B cell (primary cell): ENCODE data around the gene PRDM2. TPM values are rescaled to one million over a fixed set of nuclear protein-coding genes. Genes with fewer than 3 reads are reported as not detected.

Source experiments
- ATAC-seq: fragments of 200-7000 bp; cut with Tn5 transposase; one replicate; pipeline ENCODE4 v1.10.0; 2021; ENCODE audit warnings: low read depth, mild to moderate bottlenecking, moderate number of reproducible peaks, moderate library complexity
- CTCF ChIA-PET: fragments of 350-600 bp; sonication (Branson Sonifier 250); formaldehyde crosslinking; loops from one replicate; lab custom pipeline; 2021; ENCODE audit warnings: antibody characterized with exemption, inconsistent platforms; lab: Charles Lee
- POLR2A ChIA-PET: fragments of 350-600 bp; sonication (Branson Sonifier 250); formaldehyde crosslinking; loops from one replicate; lab custom pipeline; 2021; ENCODE audit warnings: antibody characterized with exemption; lab: Charles Lee
- DNase-seq: peaks from one replicate; pipeline ENCODE4 v3.0.0; 2013
- H2AFZ ChIP-seq: 2 replicates; pipeline ENCODE4 v1.6.1; 2012; ENCODE audit warnings: mild to moderate bottlenecking, low read depth, low read length; ENCODE audit not compliant: insufficient read depth, poor library complexity, severe bottlenecking
- H3K27ac ChIP-seq, 2 donors: 1 replicate in 1 of 2; 2 replicates in 1 of 2; pipeline ENCODE4 v1.5.1; 2012 to 2013; ENCODE audit warnings: low read length in 2 of 2, mild to moderate bottlenecking in 2 of 2, moderate library complexity in 1 of 2
- H3K27me3 ChIP-seq, 4 experiments: fragments of 200-600 bp in 1 of 4; sonication (generic) in 1 of 4; replicated peaks in 1 of 4; 1 replicate in 2 of 4; 2 replicates in 2 of 4; pipeline versions ENCODE4 v1.6.1 to v1.7.0; 2013 to 2016; ENCODE audit warnings: low read length in 3 of 4, mild to moderate bottlenecking in 2 of 4, mixed read lengths in 1 of 4, moderate library complexity in 1 of 4; ENCODE audit not compliant: insufficient read depth in 4 of 4, control insufficient read depth in 3 of 4; ENCODE audit errors: control extremely low read depth in 1 of 4
- H3K36me3 ChIP-seq, 2 experiments: replicated peaks in 1 of 2; 1 replicate in 1 of 2; 2 replicates in 1 of 2; pipeline versions ENCODE4 v1.6.1 to v1.7.1; 2013; ENCODE audit warnings: low read length in 1 of 2; ENCODE audit not compliant: insufficient read depth in 2 of 2, control insufficient read depth in 1 of 2; ENCODE audit errors: control extremely low read depth in 1 of 2, extremely low read depth in 1 of 2
- H3K4me1 ChIP-seq, 2 donors: fragments of 200-600 bp in 1 of 2; sonication (generic) in 1 of 2; 1 replicate in 1 of 2; 2 replicates in 1 of 2; pipeline versions ENCODE4 v1.5.1 to v1.6.1; 2013 to 2017; ENCODE audit warnings: low read length in 2 of 2; ENCODE audit not compliant: control insufficient read depth in 2 of 2, insufficient read depth in 2 of 2
- H3K4me2 ChIP-seq: replicated peaks from 2 replicates; pipeline ENCODE3; 2012; ENCODE audit warnings: mild to moderate bottlenecking, low read depth, low read length; ENCODE audit not compliant: poor library complexity, severe bottlenecking
- H3K4me3 ChIP-seq, 5 experiments: fragments of 200-600 bp in 1 of 5; sonication (generic) in 1 of 5; 1 replicate in 3 of 5; 2 replicates in 2 of 5; pipeline versions ENCODE4 v1.5.1 to v1.7.0; 2011 to 2016; ENCODE audit warnings: low read length in 4 of 5, mild to moderate bottlenecking in 4 of 5, low read depth in 2 of 5, control low read depth in 1 of 5, moderate library complexity in 1 of 5; ENCODE audit not compliant: insufficient read depth in 1 of 5; ENCODE audit errors: control extremely low read depth in 1 of 5, extremely low read depth in 1 of 5
- H3K79me2 ChIP-seq: fragments of 200-600 bp; sonication (generic); one replicate; pipeline ENCODE4 v1.6.0; 2016; ENCODE audit warnings: low read length; ENCODE audit not compliant: control insufficient read depth, insufficient read depth
- H3K9ac ChIP-seq: fragments of 200-600 bp; sonication (generic); 2 replicates; pipeline ENCODE4 v1.6.1; 2017; ENCODE audit warnings: mild to moderate bottlenecking, low read length, moderate library complexity
- H3K9me3 ChIP-seq, 3 donors: one replicate each; pipeline versions ENCODE4 v1.6.1 to v1.7.1; 2013; ENCODE audit warnings: low read length in 2 of 3; ENCODE audit not compliant: control insufficient read depth in 2 of 3, insufficient read depth in 1 of 3; ENCODE audit errors: control extremely low read depth in 1 of 3
- H4K20me1 ChIP-seq: 2 replicates; pipeline ENCODE4 v1.6.0; 2012; ENCODE audit warnings: mild to moderate bottlenecking, low read length; ENCODE audit not compliant: insufficient read depth, control insufficient read depth, poor library complexity, severe bottlenecking
- H3K27ac Mint-ChIP-seq: one replicate; pipeline ENCODE4 v1.8.0; 2021; ENCODE audit warnings: mixed read lengths
- H3K27me3 Mint-ChIP-seq: one replicate; pipeline ENCODE4 v1.8.0; 2021; ENCODE audit warnings: mixed read lengths
- H3K4me1 Mint-ChIP-seq: one replicate; pipeline ENCODE4 v1.8.0; 2021; ENCODE audit warnings: mixed read lengths
- H3K4me3 Mint-ChIP-seq: one replicate; pipeline ENCODE4 v1.8.0; 2021; ENCODE audit warnings: mixed read lengths
- H3K9me3 Mint-ChIP-seq: one replicate; pipeline ENCODE4 v1.8.0; 2022; ENCODE audit warnings: mixed read lengths; ENCODE audit not compliant: insufficient read depth
- CTCF ChIP-seq: fragments of 200-600 bp; IDR thresholded peaks from one replicate; pipeline ENCODE4 v1.8.0; 2022; ENCODE audit warnings: antibody characterized with exemption, mild to moderate bottlenecking
- EZH2 ChIP-seq: IDR thresholded peaks from 2 replicates; pipeline ENCODE4 v1.6.1; 2012; ENCODE audit warnings: borderline replicate concordance, low read depth, mild to moderate bottlenecking, moderate library complexity, low read length; ENCODE audit not compliant: insufficient read depth, poor library complexity, severe bottlenecking
- WGBS: methylation state at CpG from one replicate; pipeline ENCODE4 v1.1.5; 2013; ENCODE audit warnings: missing lambda C conversion rate; ENCODE audit not compliant: insufficient coverage; 5-methylcytosine and 5-hydroxymethylcytosine counted together
- intact Hi-C: fragments of 100-400 bp; cut with micrococcal nuclease; formaldehyde crosslinking; loops from one replicate; pipeline ENCODE4 v1.10.0; 2022
- polyA plus RNA-seq: library from polyadenylated mRNA; depleted of rRNA; stranded (reverse); fragments of >200 nt; gene quantifications from 2 replicates; pipeline ENCODE4 v1.2.3, GENCODE V29; 2012
- total RNA-seq, 2 donors: library from RNA; stranded (reverse); fragments of 120-200 nt in 1 of 2; gene quantifications; 1 replicate in 1 of 2; 2 replicates in 1 of 2; pipeline versions ENCODE4 v1.2.3 to v1.2.4, GENCODE V29; 2013 to 2022

Gene PRDM2
- total and polyA plus RNA-seq, 2 donors (not counting 1 experiment from before 2014, with no cell fraction given): 50.1 to 432 TPM

- H4K20me1 ChIP-seq: no peaks in the 10 kb centered on the region
- H3K79me2 ChIP-seq: peaks cover 92% of the 10 kb centered on the region
- ChIA-PET CTCF (interaction anchor here (0.5 to 11.7 kb wide), 26 partner anchors 9 to 217 kb away, joined by 3 to 339 read pairs (median 5); no protein-coding TSS in a partner anchor), POLR2A (interaction anchor here (0.7 to 7.9 kb wide), 7 partner anchors 12 to 63 kb away, joined by 3 to 84 read pairs (median 5); no protein-coding TSS in a partner anchor)
- Mint-ChIP-seq H3K4me3 (peak overlapping the region; percentile 75), H3K27me3 (no peaks in the 10 kb centered on the region), H3K4me1 (peaks cover 90% of the 10 kb centered on the region), H3K9me3 (no peaks in the 10 kb centered on the region), H3K27ac (peak overlapping the region; percentile 88)
- peak overlapping the region; percentile 18 for H3K9ac ChIP-seq
- WGBS: 25% methylated on average over 3 of the region's 4 CpGs
- no peak overlapping the region for H3K4me3 ChIP-seq
- peaks cover 0 to 16% of the 10 kb centered on the region in 2 experiments for H3K36me3 ChIP-seq
- ATAC-seq: peak; percentile 35
- H3K27ac ChIP-seq: peak overlapping the region; percentile 62 to 98
- peak overlapping the region; percentile 42 for H3K4me2 ChIP-seq
- H3K9me3 ChIP-seq: no peaks in the 10 kb centered on the region
- H2AFZ ChIP-seq: no peak overlapping the region
- H3K27me3 ChIP-seq: no peaks in the 10 kb centered on the region
- intact Hi-C loops: loop anchor here (1.0 to 5.0 kb wide), 4 partner anchors 22 to 208 kb away; no protein-coding TSS in a partner anchor
- peak; percentile 84 for DNase-seq
- TF ChIP-seq CTCF: peak; percentile 85
- TF ChIP-seq EZH2: no peak
- H3K4me1 ChIP-seq: peaks cover 68 to 74% of the 10 kb centered on the region in 2 donors
These were observed 25.8 kb downstream of the PRDM2 start for GRCh38 chr1:13725714-13726175.

- intact Hi-C loops: loop anchor here (5.0 kb wide), 2 partner anchors 34 to 211 kb away; no protein-coding TSS in a partner anchor
- Histone ChIP-seq H3K4me1 (peaks cover 90 to 93% of the 10 kb centered on the region in 2 donors), H3K4me2 (peak overlapping the region; percentile 72)
These were observed 28.2 kb downstream of the PRDM2 start for GRCh38 chr1:13728091-13728715.

More at GRCh38 chr1:13728091-13728715, 28.2 kb downstream of the PRDM2 start:
- ChIA-PET CTCF (interaction anchor here (7.7 to 11.7 kb wide), 3 partner anchors 18 to 60 kb away, joined by 48 to 339 read pairs (median 265); no protein-coding TSS in a partner anchor), POLR2A (interaction anchor here (0.5 to 7.9 kb wide), 5 partner anchors 15 to 61 kb away, joined by 3 to 84 read pairs (median 6); no protein-coding TSS in a partner anchor)
- Histone ChIP-seq H2AFZ (no peak overlapping the region), H4K20me1 (no peaks in the 10 kb centered on the region), H3K9me3 (no peaks in the 10 kb centered on the region), H3K27me3 (no peaks in the 10 kb centered on the region), H3K27ac (peak overlapping the region; percentile 98 to 99), H3K36me3 (peaks cover 0 to 16% of the 10 kb centered on the region in 2 experiments), H3K79me2 (peaks cover 73% of the 10 kb centered on the region), H3K4me3 (peak overlapping the region in 1 of 5 experiments; percentile 39), H3K9ac (peak overlapping the region; percentile 42)
- Mint-ChIP-seq H3K27ac (peak overlapping the region; percentile 93), H3K4me3 (peak overlapping the region; percentile 75), H3K9me3 (no peaks in the 10 kb centered on the region), H3K27me3 (no peaks in the 10 kb centered on the region), H3K4me1 (peaks cover 98% of the 10 kb centered on the region)
- DNase-seq (peak; percentile 61), ATAC-seq (no peak)
- 51% methylated on average over 4 of the region's 4 CpGs for WGBS
- no peak for TF ChIP-seq EZH2
- no peak for TF ChIP-seq CTCF
